ENCODE data around the gene GOLGA1. TPM values are rescaled to one million over a fixed set of nuclear protein-coding genes. Genes with fewer than 3 reads are reported as not detected.

GOLGA1 gene
- total and polyA plus RNA-seq, 10 of the 15 experiments (the other 5 are each of a cell fraction or from before 2014, with no cell fraction given), result 2.9 to 14.1 (median 8.1) TPM

GRCh38 chr9:124894741-124895170 lies 46.1 kb downstream of the GOLGA1 start:
- peak; percentile 78 for TF ChIP-seq RAD21 (IDR thresholded peaks at IDR 0.05; ENCODE audit: insufficient read depth, low read depth, low read length)
- no peak for TF ChIP-seq TBL1XR1 (IDR thresholded peaks at IDR 0.05; ENCODE audit: low read depth, low read length)
- peak; percentile 71; the same call in 1 of the 2 replicates for TF ChIP-seq SMC3 (IDR thresholded peaks at IDR 0.05; ENCODE audit: borderline replicate concordance, low read length)
- TF ChIP-seq LARP7 (IDR thresholded peaks at IDR 0.05), result no peak
- TF ChIP-seq BHLHE40 (IDR thresholded peaks at IDR 0.05; ENCODE audit: borderline replicate concordance in 1 of 2, low read depth in 2 of 2, low read length in 1 of 2), result 0 out of 4 replicates have a peak, but pooled peaks of 1 of the 2 experiments have one; percentile 22
- TF ChIP-seq CTCF (IDR thresholded peaks at IDR 0.05 in 2 of 3, conservative IDR thresholded peaks at IDR 0.05 in 1 of 3; ENCODE audit: control insufficient read depth in 2 of 3, extremely low read depth in 1 of 3, insufficient read depth in 1 of 3, low read depth in 3 of 3, low read length in 3 of 3), result peak; percentile 57 to 71 (median 58); a peak in 5 of 6 replicates
- H3K27me3 ChIP-seq (replicated peaks in 1 of 2; ENCODE audit: control insufficient read depth in 2 of 2, insufficient read depth in 2 of 2, low read length in 1 of 2), result no peaks in the 10 kb centered on the region
- FAIRE-seq (no peak), ATAC-seq (peak; percentile 91), DNase-seq (ENCODE audit: low read depth, low spot score) (no peak)
- CTCF ChIA-PET, result interaction anchor here (0.7 to 6.3 kb wide), 11 partner anchors 15 to 247 kb away, joined by 3 to 45 read pairs (median 4); partner anchors contain the start of genes ARPC5L, RPL35 and WDR38
- H3K4me1 ChIP-seq (ENCODE audit: control insufficient read depth, insufficient read depth, low read length), result no peaks in the 10 kb centered on the region
- H3K36me3 ChIP-seq (ENCODE audit: control insufficient read depth in 2 of 2, insufficient read depth in 2 of 2, low read length in 1 of 2), result peaks cover 20% of the 10 kb centered on the region in 2 experiments; a peak in 3 of 4 replicates
- no peak overlapping the region for H3K27ac ChIP-seq (ENCODE audit: control insufficient read depth, insufficient read depth)
- H3K9ac ChIP-seq (ENCODE audit: control insufficient read depth, insufficient read depth, low read length), result no peak overlapping the region
- POLR2A ChIA-PET, result interaction anchor here (1.2 to 1.7 kb wide), 2 partner anchors 22 to 120 kb away, joined by 3 to 5 read pairs; no protein-coding TSS in a partner anchor
- no peaks in the 10 kb centered on the region for H3K9me3 ChIP-seq (replicated peaks; ENCODE audit: control insufficient read depth, insufficient read depth, low read length)
- intact Hi-C loops (cut with micrococcal nuclease; ENCODE audit: unreplicated experiment) (loop anchor here (1.0 kb wide), 2 partner anchors 40 to 123 kb away; partner anchors contain the start of gene NR6A1), in situ Hi-C loops (cut with MboI) (no loop called here)
- RAD21 ChIA-PET (ENCODE audit: unreplicated experiment), result interaction anchor here (1.2 kb wide), 1 partner anchor 32 kb away, joined by 4 read pairs; no protein-coding TSS in a partner anchor
- H3K4me2 ChIP-seq (ENCODE audit: control insufficient read depth, insufficient read depth), result no peak overlapping the region
- no peaks in the 10 kb centered on the region for H4K20me1 ChIP-seq (ENCODE audit: control insufficient read depth, insufficient read depth)
- SMC1A ChIA-PET (ENCODE audit: uncharacterized antibody, unreplicated experiment), result interaction anchor here (2.0 to 2.1 kb wide), 2 partner anchors 17 to 41 kb away, joined by 6 to 8 read pairs; partner anchors contain the start of gene WDR38
- H3K4me3 ChIP-seq, result no peak overlapping the region
- H2AFZ ChIP-seq (ENCODE audit: control insufficient read depth, low read depth, low read length), result no peak overlapping the region
- no TSS peak for BruUV-seq (replicated peaks)
- no peaks in the 10 kb centered on the region for H3K79me2 ChIP-seq (ENCODE audit: control insufficient read depth, insufficient read depth, low read length)
